ENCODE data around the gene FBXL17. TPM values are rescaled to one million over a fixed set of nuclear protein-coding genes. Genes with fewer than 3 reads are reported as not detected.

The FBXL17 gene
- total and polyA plus RNA-seq, 2 of the 4 experiments (the other 2 are of a cell fraction), result 3.9 to 8.1 TPM

GRCh38 chr5:108025957-108026356, 355.9 kb downstream of the FBXL17 start:
- TF ChIP-seq CHD1 (IDR thresholded peaks at IDR 0.05; ENCODE audit: low read depth, low read length) (no peak), NFE2L2 (IDR thresholded peaks at IDR 0.05; ENCODE audit: low read depth, low read length) (no peak), MXI1 (IDR thresholded peaks at IDR 0.05; ENCODE audit: borderline replicate concordance, low read depth, low read length) (no peak)
- Histone ChIP-seq H3K9ac (ENCODE audit: low read depth, low read length) (no peak overlapping the region), H3K9me1 (ENCODE audit: insufficient read depth, low read length) (peaks cover 2% of the 10 kb centered on the region; the same call in 1 of the 2 replicates), H3K36me3 (ENCODE audit: control insufficient read depth, insufficient read depth, low read length) (no peaks in the 10 kb centered on the region), H2AK9ac (replicated peaks; ENCODE audit: low read depth, low read length, poor library complexity) (no peak overlapping the region), H3K23ac (ENCODE audit: low read depth, low read length) (no peak overlapping the region), H2BK15ac (ENCODE audit: low read depth, low read length) (no peak overlapping the region), H3K27ac (ENCODE audit: insufficient read depth, low read length) (no peak overlapping the region), H3K14ac (replicated peaks; ENCODE audit: low read depth, low read length) (no peak overlapping the region), H4K5ac (ENCODE audit: low read depth, low read length) (no peak overlapping the region), H3K9me3 (ENCODE audit: control insufficient read depth, insufficient read depth, low read length) (no peaks in the 10 kb centered on the region), H3K18ac (ENCODE audit: low read depth, low read length) (no peak overlapping the region), H3K27me3 (ENCODE audit: control insufficient read depth, insufficient read depth, low read length) (no peaks in the 10 kb centered on the region), H2AFZ (replicated peaks; ENCODE audit: low read length, poor library complexity) (no peak overlapping the region), H4K20me1 (ENCODE audit: insufficient read depth, low read length) (no peaks in the 10 kb centered on the region), H3K79me1 (ENCODE audit: low read depth in 1 of 2, low read length in 2 of 2) (no peaks in the 10 kb centered on the region), H2AK5ac (ENCODE audit: low read depth, low read length) (no peak overlapping the region), H2BK120ac (ENCODE audit: low read depth, low read length) (no peak overlapping the region), H3K56ac (ENCODE audit: extremely low read depth, insufficient read depth, low read length) (no peak overlapping the region), H3K4me2 (ENCODE audit: low read depth, low read length) (no peak overlapping the region), H2BK20ac (ENCODE audit: low read depth, low read length) (no peak overlapping the region), H4K91ac (ENCODE audit: insufficient read depth, low read depth, low read length) (no peak overlapping the region), H4K8ac (ENCODE audit: low read depth in 2 of 2, low read length in 2 of 2) (no peak overlapping the region), H3K4me3 (ENCODE audit: insufficient read depth, low read depth, low read length) (no peak overlapping the region), H3K4me1 (ENCODE audit: control insufficient read depth, insufficient read depth, low read length) (no peaks in the 10 kb centered on the region), H3K4ac (ENCODE audit: low read depth, low read length) (no peak overlapping the region), H2BK5ac (ENCODE audit: low read depth, low read length, poor library complexity, severe bottlenecking) (no peak overlapping the region)
- no TSS peak for BruUV-seq (replicated peaks)
- ATAC-seq (ENCODE audit: low read depth) (no peak), DNase-seq (no peak)
- no CpG with 5 or more reads among the region's 2 CpGs for WGBS, 2 experiments (ENCODE audit: extremely low coverage in 2 of 2, insufficient read length in 1 of 2)
- CTCF ChIA-PET, result no interaction called here
- intact Hi-C loops (cut with micrococcal nuclease), result no loop called here
- POLR2A ChIA-PET (ENCODE audit: unreplicated experiment), result no interaction called here
- in situ Hi-C loops (cut with MboI; ENCODE audit: low sequenced_read_pairs), result no loop called here
- dilution Hi-C loops (cut with HindIII; ENCODE audit: low sequenced_read_pairs, unreplicated experiment), result no loop called here

Measured in IMR-90 (cell line).